Aorta (tissue), 5 donors: ENCODE results near the gene GSTA3. TPM values are rescaled to one million over a fixed set of nuclear protein-coding genes. Genes with fewer than 3 reads are reported as not detected.
"Not testable (repeated sequence)": the region's sequence is repeated elsewhere in the genome, so short reads cannot be mapped to it uniquely, and the experiment has no call there.

ENCODE experiments used
- ATAC-seq: fragments of 200-7000 bp; cut with Tn5 transposase; one replicate; pipeline ENCODE4 v1.9.1; 2022; ENCODE audit warnings: moderate library complexity; ENCODE audit not compliant: low FRiP score
- DNase-seq, 2 donors: peaks; one replicate each; pipeline ENCODE4 v3.0.0-alpha.2; 2020
- H3K27ac ChIP-seq, 2 donors: one replicate each; pipeline ENCODE4 v1.5.1; 2013; ENCODE audit warnings: low read length in 2 of 2, mild to moderate bottlenecking in 2 of 2, moderate library complexity in 2 of 2, control low read depth in 1 of 2, inconsistent platforms in 1 of 2, low read depth in 1 of 2
- H3K27me3 ChIP-seq, 2 donors: one replicate each; pipeline ENCODE4 v1.6.1; 2013; ENCODE audit warnings: control low read depth in 1 of 2, low read length in 1 of 2, mild to moderate bottlenecking in 1 of 2, moderate library complexity in 1 of 2; ENCODE audit not compliant: insufficient read depth in 2 of 2, control insufficient read depth in 1 of 2
- H3K36me3 ChIP-seq, 2 donors: one replicate each; pipeline ENCODE4 v1.6.1; 2013; ENCODE audit warnings: control low read depth in 1 of 2, low read length in 1 of 2, mild to moderate bottlenecking in 1 of 2; ENCODE audit not compliant: insufficient read depth in 2 of 2, control insufficient read depth in 1 of 2
- H3K4me1 ChIP-seq, 2 donors: one replicate each; pipeline ENCODE4 v1.6.1; 2013; ENCODE audit warnings: low read length in 2 of 2, control low read depth in 1 of 2, mild to moderate bottlenecking in 1 of 2, moderate library complexity in 1 of 2; ENCODE audit not compliant: insufficient read depth in 2 of 2, control insufficient read depth in 1 of 2
- H3K4me3 ChIP-seq, 2 donors: one replicate each; pipeline ENCODE4 v1.5.1; 2013; ENCODE audit warnings: low read length in 2 of 2, control low read depth in 1 of 2, mild to moderate bottlenecking in 1 of 2
- H3K9me3 ChIP-seq: one replicate; pipeline ENCODE4 v1.6.1; 2013; ENCODE audit warnings: mild to moderate bottlenecking, low read length; ENCODE audit not compliant: control insufficient read depth
- WGBS, 2 donors: extraction: QIAGEN DNeasy Blood & Tissue Kit; methylation state at CpG; one replicate each; pipeline ENCODE4 v1.1.7; 2013; 5-methylcytosine and 5-hydroxymethylcytosine counted together
- intact Hi-C, 2 donors: fragments of 100-400 bp; cut with DNase I; formaldehyde crosslinking; loops; one replicate each; pipeline versions ENCODE4 v1.14.2 to v1.15.0; 2022
- polyA plus RNA-seq, 2 donors: library from polyadenylated mRNA; stranded (reverse); fragments of 200-250 nt; gene quantifications; one replicate each; pipeline ENCODE4 v1.2.3, GENCODE V29; 2013
- total RNA-seq, 2 donors: library from RNA; stranded (reverse); fragmentation: NEBNext Ultra II Directional; extraction: Animal tissue kit (Norgen Biotek cat#: 25700); gene quantifications; one replicate each; pipeline ENCODE4 v1.2.1, GENCODE V29; 2021
- donor health status: healthy with polysubstance abuse.
- donor health status: Bipolar disorder and iron deficiency.
- donor health status: DM: no; HTN: no; CAD: no.
- donor health status: DM: no; HTN: no; CAD: no.
- donor health status: DM: yes; HTN: yes; CAD: no.

GSTA3 gene
- total and polyA plus RNA-seq, 4 donors = not detected

GRCh38 chr6:52877786-52878185 is 31.7 kb downstream of the GSTA3 start:
- 75 to 77% methylated on average over 2 of the region's 2 CpGs for WGBS, 2 donors
- ATAC-seq = no peak

GRCh38 chr6:52877168-52877567 is 32.3 kb downstream of the GSTA3 start:
- Histone ChIP-seq H3K27ac (no peak overlapping the region), H3K4me1 (no peaks in the 10 kb centered on the region), H3K9me3 (no peaks in the 10 kb centered on the region), H3K27me3 (no peaks in the 10 kb centered on the region), H3K36me3 (no peaks in the 10 kb centered on the region), H3K4me3 (no peak overlapping the region)
- WGBS, 2 donors = 68 to 71% methylated on average over 3 of the region's 3 CpGs
- intact Hi-C loops = no loop called here
- DNase-seq (no peak), ATAC-seq (no peak)

More at GRCh38 chr6:52877786-52878185, 31.7 kb downstream of the GSTA3 start:
- H3K27me3 ChIP-seq = no peaks in the 10 kb centered on the region
- H3K9me3 ChIP-seq = no peaks in the 10 kb centered on the region
- DNase-seq = no peak
- H3K27ac ChIP-seq = no peak overlapping the region
- no peaks in the 10 kb centered on the region for H3K36me3 ChIP-seq
- intact Hi-C loops = no loop called here
- no peak overlapping the region for H3K4me3 ChIP-seq
- H3K4me1 ChIP-seq = no peaks in the 10 kb centered on the region

GRCh38 chr6:52876056-52876787 is 33.3 kb downstream of the GSTA3 start:
- intact Hi-C loops = no loop called here
- Histone ChIP-seq H3K27ac (no peak overlapping the region), H3K36me3 (no peaks in the 10 kb centered on the region), H3K4me3 (no peak overlapping the region), H3K9me3 (no peaks in the 10 kb centered on the region), H3K4me1 (no peaks in the 10 kb centered on the region), H3K27me3 (no peaks in the 10 kb centered on the region)
- 91 to 92% methylated on average over 7 of the region's 7 CpGs for WGBS, 2 donors
- DNase-seq (no peak), ATAC-seq (no peak)

- Histone ChIP-seq H3K36me3 (no peaks in the 10 kb centered on the region), H3K4me1 (no peaks in the 10 kb centered on the region), H3K9me3 (no peaks in the 10 kb centered on the region), H3K4me3 (no peak overlapping the region), H3K27me3 (no peaks in the 10 kb centered on the region), H3K27ac (no peak overlapping the region)
- intact Hi-C loops = no loop called here
- DNase-seq (no peak), ATAC-seq (no peak)
- WGBS, 2 donors = 53 to 54% methylated on average over 4 of the region's 4 CpGs
These were observed 37.5 kb downstream of the GSTA3 start for GRCh38 chr6:52872031-52872430.

- no peak overlapping the region for H3K4me3 ChIP-seq
- ATAC-seq (no peak), DNase-seq (no peak)
- intact Hi-C loops = no loop called here
- no peaks in the 10 kb centered on the region for H3K4me1 ChIP-seq
- H3K36me3 ChIP-seq = no peaks in the 10 kb centered on the region
- 23 to 27% methylated on average over 3 of the region's 3 CpGs for WGBS, 2 donors
- H3K27ac ChIP-seq = no peak overlapping the region
- no peaks in the 10 kb centered on the region for H3K9me3 ChIP-seq
- H3K27me3 ChIP-seq = no peaks in the 10 kb centered on the region
These were observed 37.9 kb downstream of the GSTA3 start for GRCh38 chr6:52871621-52872020.

GRCh38 chr6:52870335-52871091 is 39.0 kb downstream of the GSTA3 start:
- ATAC-seq, H3K27ac ChIP-seq, DNase-seq, intact Hi-C loops, H3K9me3 ChIP-seq, H3K27me3 ChIP-seq, H3K36me3 ChIP-seq, H3K4me1 ChIP-seq, H3K4me3 ChIP-seq: not testable (repeated sequence)
- WGBS, 2 donors = 76 to 79% methylated on average over 3 of the region's 3 CpGs

GRCh38 chr6:52868899-52869298 is 40.6 kb downstream of the GSTA3 start:
- H3K9me3 ChIP-seq, intact Hi-C loops, H3K4me1 ChIP-seq, H3K36me3 ChIP-seq, H3K4me3 ChIP-seq, ATAC-seq, H3K27ac ChIP-seq, DNase-seq, H3K27me3 ChIP-seq: not testable (repeated sequence)
- WGBS, 2 donors = 52 to 65% methylated on average over 5 of the region's 5 CpGs

GRCh38 chr6:52868240-52868639 is 41.3 kb downstream of the GSTA3 start:
- intact Hi-C loops = no loop called here
- Histone ChIP-seq H3K4me1 (no peaks in the 10 kb centered on the region), H3K4me3 (no peak overlapping the region), H3K27me3 (no peaks in the 10 kb centered on the region), H3K9me3 (no peaks in the 10 kb centered on the region), H3K27ac (no peak overlapping the region), H3K36me3 (no peaks in the 10 kb centered on the region)
- DNase-seq (no peak), ATAC-seq (no peak)
- WGBS, 2 donors = 93 to 95% methylated on average over 1 of the region's 1 CpG

- ATAC-seq, H3K9me3 ChIP-seq, intact Hi-C loops, H3K27me3 ChIP-seq, H3K36me3 ChIP-seq, H3K4me1 ChIP-seq, H3K4me3 ChIP-seq, DNase-seq, H3K27ac ChIP-seq: not testable (repeated sequence)
- WGBS, 2 donors = 80 to 84% methylated on average over 7 of the region's 7 CpGs
These were observed 48.3 kb downstream of the GSTA3 start for GRCh38 chr6:52861151-52861550.
